DMS153 treated with DMSO at 0.1 percent for 48 hours (cell line): ENCODE measurements around the gene CLCNKB.
"Not testable (repeated sequence)": the region's sequence is repeated elsewhere in the genome, so short reads cannot be mapped to it uniquely, and the experiment has no call there.

Experiments
- DNase-seq: peaks from one replicate; lab custom pipeline; 2025; ENCODE audit not compliant: unreplicated experiment; lab: John Stamatoyannopoulos, UW

Gene CLCNKB

GRCh38 chr1:16029288-16029687 lies 14.3 kb upstream of the CLCNKB start:
- no peak for DNase-seq

GRCh38 chr1:16031551-16031950 lies 12.0 kb upstream of the CLCNKB start:
- no peak for DNase-seq

GRCh38 chr1:16032388-16033102 lies 11.0 kb upstream of the CLCNKB start:
- peak; percentile 17 for DNase-seq

- not testable (repeated sequence) for DNase-seq
Observed at GRCh38 chr1:16033103-16033632, 10.4 kb upstream of the CLCNKB start.

- DNase-seq: not testable (repeated sequence)
Observed at GRCh38 chr1:16036461-16036860, 7.1 kb upstream of the CLCNKB start.

GRCh38 chr1:16038620-16038912 lies 5.0 kb upstream of the CLCNKB start:
- no peak for DNase-seq

- not testable (repeated sequence) for DNase-seq
Observed at GRCh38 chr1:16039871-16040270, 3.7 kb upstream of the CLCNKB start.

- no peak for DNase-seq
Observed at GRCh38 chr1:16041200-16041599, 2.4 kb upstream of the CLCNKB start.

GRCh38 chr1:16042096-16042495 lies 1.5 kb upstream of the CLCNKB start:
- no peak for DNase-seq

- not testable (repeated sequence) for DNase-seq
Observed at GRCh38 chr1:16042654-16043053, 928 bp upstream of the CLCNKB start.

- no peak for DNase-seq
Observed at GRCh38 chr1:16043950-16044349, 368 bp downstream of the CLCNKB start.

- DNase-seq: no peak
Observed at GRCh38 chr1:16046842-16047241, 3.3 kb downstream of the CLCNKB start.

- no peak for DNase-seq
Observed at GRCh38 chr1:16047791-16048475, 4.4 kb downstream of the CLCNKB start.

- no peak for DNase-seq
Observed at GRCh38 chr1:16048573-16049189, 5.1 kb downstream of the CLCNKB start.

GRCh38 chr1:16050328-16050727 lies 6.7 kb downstream of the CLCNKB start:
- DNase-seq: no peak

- no peak for DNase-seq
Observed at GRCh38 chr1:16051039-16051438, 7.5 kb downstream of the CLCNKB start.

GRCh38 chr1:16051949-16052348 lies 8.4 kb downstream of the CLCNKB start:
- not testable (repeated sequence) for DNase-seq

GRCh38 chr1:16053781-16054502 lies 10.4 kb downstream of the CLCNKB start:
- DNase-seq: no peak

GRCh38 chr1:16054598-16055540 lies 11.3 kb downstream of the CLCNKB start:
- no peak for DNase-seq
